HG02852 (cell line): ENCODE measurements around the gene EXOC3.
"Not testable (repeated sequence)": the region's sequence is repeated elsewhere in the genome, so short reads cannot be mapped to it uniquely, and the experiment has no call there.

ENCODE experiments used
- ATAC-seq: cut with Tn5 transposase; IDR thresholded peaks from one replicate; pipeline ENCODE4 v1.9.1; 2021; ENCODE audit warnings: mild to moderate bottlenecking, moderate library complexity; ENCODE audit not compliant: unreplicated experiment

The EXOC3 gene

DNA sequence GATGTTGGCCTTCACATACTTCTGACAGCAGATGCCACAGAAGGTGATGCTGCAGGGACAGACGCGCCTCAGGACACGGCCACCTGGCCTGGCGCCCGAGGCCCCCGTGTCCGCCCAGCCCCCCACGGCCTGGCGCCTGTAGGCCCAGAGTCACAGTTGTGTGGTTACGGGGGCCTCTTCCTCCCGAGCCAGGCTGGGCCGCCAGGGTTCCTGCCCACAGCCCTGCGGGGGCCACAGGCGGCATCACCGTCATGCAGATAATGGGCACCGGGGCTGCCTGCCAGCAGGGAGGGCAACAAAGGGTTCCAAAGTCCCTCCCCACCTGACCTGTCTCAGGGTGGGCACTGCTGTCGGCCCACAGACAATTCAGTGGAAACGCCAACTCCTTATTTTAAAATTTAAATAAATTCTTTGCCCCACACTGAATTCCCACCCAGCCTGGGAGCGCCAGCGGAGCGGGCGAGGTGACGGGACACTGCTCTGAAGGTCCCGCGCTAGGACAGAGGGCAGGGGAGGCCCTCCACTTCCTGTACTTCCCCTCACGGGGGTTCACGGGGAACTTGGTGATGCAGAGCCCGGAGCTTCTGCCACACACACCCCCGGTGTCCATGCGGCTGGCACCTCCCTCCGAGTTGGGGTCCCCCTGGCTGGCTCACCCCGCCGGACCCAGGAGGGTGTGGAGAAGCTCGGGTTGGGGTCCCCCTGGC is 40.6 kb downstream of the EXOC3 start:
- ATAC-seq, result no peak

GRCh38 chr5:484556-484955 is 41.6 kb downstream of the EXOC3 start:
- no peak for ATAC-seq

- ATAC-seq, result no peak
Measured at GRCh38 chr5:485113-485945, 42.4 kb downstream of the EXOC3 start.

DNA sequence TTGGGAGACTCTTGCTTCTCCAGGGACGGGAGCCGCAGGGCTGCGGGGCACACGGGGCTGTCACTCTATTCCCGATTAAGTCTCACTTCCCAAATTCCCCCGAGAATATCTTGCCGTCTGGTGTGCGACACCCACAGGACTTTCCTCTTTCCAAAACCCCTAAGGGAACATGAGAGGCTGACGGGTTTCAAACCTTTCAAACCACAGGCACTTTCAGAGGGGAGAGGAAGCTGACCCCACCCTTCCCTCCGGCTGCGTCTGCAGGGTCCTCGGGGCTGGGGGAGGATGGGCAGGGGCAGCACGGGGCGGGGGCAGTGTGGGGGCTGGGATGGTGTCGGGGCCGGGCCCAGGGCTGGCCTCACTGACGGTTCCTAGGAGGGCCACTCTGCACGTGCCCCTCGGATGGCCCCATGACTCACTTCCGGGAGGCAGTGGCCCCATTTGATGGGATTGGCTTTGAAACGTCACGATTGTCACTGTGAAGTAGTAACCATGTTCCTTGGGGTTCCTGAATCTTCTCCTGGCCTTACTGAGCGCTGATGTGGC is 43.0 kb downstream of the EXOC3 start:
- no peak for ATAC-seq

DNA sequence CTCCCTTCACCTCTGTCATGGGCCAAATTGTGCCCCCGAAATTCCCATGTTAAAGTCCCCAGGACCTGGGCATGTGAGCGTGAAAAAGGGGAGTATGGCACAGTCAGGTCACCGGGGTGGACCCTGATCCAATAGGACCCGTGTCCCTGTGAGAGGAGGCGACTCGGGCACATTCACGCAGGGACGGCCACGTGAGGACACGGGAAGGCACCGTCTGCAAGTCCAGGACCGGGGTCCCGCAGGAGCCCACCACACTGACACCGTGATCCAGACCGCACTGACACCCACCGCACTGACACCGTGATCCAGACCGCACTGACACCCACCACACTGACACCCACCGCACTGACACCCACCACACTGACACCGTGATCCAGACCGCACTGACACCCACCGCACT is 43.6 kb downstream of the EXOC3 start:
- ATAC-seq, result not testable (repeated sequence)

DNA sequence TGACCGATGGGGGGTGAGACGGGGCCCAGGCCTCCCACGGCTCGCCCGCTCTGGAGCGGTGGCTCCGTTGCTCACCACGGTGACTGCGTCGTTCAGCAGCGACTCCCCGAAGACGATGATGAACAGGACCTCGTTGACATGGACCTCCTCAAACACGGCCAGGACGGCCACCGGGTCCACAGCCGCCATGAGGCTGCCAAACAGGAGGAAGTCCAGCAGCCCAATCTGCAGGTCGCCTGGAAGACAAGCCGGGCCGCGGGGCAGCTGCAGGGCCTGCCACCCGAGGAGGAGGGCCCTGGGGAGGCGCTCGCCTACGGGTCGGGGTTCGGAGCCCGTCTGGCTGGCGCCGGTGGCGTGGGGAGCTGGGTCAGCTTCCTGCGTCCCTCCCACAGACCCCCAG is 45.3 kb downstream of the EXOC3 start:
- no peak for ATAC-seq

DNA sequence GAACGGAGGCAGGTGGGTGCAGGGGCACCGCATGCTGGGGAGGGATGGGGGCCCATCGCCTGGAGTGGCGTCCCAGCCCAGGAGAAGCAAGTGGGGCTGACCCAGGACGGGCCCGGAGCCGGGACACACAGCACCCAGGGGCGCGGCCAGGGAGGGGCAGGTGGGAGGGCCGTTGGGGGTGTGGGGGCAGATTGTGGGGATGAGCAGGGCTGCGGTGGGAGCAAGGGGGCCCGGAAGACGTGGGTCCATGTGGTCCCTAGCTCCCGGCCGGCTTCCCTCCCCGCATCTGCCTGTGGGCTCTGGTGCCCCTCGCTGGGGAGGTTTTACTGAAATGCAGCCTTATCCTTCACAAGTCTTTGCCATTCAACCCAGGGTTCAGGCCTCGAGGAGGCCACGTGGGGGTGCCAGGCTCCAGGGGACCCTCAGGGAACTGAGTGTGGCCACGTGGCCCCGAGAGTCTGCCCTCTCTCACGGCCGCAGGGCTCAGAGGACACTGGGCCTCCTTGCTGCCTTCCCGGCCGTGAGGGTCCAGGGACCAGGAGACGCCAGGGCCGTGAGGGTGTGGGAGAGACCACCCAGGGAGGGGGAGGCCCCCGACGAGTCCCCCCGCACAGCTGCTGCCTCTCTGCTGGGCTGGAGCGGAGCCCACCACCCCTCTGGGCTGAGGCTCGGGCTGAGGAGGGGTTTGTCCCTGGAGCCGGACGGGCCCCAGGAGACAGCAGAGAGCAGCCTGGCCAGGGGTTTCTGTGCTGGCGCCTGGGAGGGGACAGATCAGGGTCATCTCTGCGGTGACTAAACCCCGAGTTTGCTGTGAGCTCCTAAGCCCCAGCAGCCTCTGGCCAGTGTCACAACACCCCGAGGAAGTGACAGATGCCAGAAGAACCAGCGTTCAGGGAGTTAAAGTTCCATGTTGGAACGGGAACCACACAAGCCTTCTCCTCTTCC is 46.0 kb downstream of the EXOC3 start:
- ATAC-seq, result no peak

- ATAC-seq, result no peak
Measured at GRCh38 chr5:489689-490080, 46.7 kb downstream of the EXOC3 start.

DNA sequence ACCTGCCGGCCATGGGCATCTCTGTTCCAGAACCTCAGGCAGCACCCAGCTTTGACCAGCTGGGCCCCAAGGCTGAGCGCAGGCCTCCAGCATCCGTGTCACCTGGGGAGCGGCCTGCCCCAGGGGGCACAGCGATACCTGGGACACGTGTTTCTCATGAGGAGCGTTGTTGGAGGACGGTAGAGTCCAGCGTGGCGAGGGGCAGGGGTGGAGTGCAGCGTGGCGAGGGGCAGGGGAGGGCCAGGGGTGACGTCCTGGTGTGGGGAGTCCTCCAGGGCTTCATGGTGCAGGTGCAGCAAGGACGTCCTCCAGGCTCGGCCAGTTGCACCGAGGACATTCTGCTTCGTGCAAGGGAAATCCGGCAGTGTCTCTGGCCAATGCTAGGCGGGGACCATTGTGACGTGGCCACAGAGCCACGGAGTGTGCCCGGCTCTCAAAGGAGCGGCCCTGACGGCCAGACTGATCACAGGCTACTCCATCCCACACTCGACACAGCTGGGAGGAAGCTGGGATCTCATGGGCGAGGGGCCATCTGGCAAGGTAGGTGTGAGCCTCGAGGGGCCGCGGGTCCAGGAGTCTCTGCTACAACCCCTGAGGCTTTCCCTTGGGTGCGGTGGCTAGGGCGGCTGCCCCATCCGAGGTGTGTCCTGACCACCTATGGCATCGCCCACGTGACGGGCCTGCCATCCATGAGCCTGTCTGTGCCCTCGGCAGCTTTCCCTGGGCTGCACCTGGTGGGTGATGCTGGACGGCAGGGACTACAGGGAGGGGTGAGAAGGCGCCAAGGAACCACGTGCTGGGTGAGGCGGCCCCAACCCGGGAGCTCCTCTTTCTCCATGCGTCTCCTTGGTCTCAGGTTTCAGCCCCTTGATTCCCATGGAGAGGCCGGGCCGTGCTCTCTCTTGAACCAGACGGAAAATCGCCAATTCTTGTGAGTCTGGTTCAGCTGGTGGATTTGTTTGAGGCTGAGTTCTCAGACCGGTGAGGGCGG is 47.4 kb downstream of the EXOC3 start:
- no peak for ATAC-seq

GRCh38 chr5:491119-491855 is 48.3 kb downstream of the EXOC3 start:
- ATAC-seq, result no peak

DNA sequence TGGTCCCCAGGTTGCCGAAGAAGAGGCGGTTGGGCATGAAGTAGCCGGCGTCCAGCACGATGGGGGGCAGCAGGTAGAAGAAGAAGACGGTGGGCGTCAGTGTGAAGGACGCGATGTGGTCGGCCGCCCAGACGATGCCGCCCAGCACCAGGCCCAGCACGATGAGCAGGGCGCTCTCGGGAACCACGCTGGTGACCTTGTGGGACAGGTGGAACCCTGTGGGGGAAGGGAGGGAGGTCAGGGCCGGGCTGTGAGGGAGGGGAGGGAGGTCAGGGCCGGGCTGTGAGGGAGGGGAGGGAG is 48.8 kb downstream of the EXOC3 start:
- no peak for ATAC-seq

- no peak for ATAC-seq
Measured at GRCh38 chr5:492314-492893, 49.4 kb downstream of the EXOC3 start.

DNA sequence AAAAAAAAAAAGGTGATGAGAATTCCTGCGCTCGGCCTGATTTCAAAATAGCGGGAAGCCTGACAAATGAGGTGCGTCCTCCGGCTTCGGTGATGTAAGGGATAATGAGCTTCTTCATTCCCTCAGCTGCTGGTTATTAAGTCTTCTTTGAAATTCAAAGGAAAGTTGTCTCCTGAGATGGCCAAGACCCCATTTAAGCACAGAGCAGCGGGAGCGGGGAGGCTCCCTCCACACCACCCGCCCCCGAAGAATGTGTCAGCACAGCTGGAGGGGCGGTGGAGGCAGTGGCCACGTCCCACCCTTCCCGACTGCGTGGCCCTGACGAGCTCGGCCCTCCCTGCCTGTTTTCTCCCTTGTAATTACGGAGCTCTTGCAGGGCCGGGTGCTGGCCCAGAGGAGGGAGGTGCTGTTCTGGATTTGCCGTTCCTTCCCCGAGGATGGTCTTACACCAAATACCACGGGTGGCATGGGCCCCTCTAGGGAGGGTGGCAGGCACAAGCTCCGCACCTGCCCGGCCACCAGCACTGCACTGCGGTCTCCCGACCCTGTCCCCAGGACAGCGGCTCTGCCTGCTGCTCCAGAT is 50.2 kb downstream of the EXOC3 start:
- ATAC-seq, result no peak

DNA sequence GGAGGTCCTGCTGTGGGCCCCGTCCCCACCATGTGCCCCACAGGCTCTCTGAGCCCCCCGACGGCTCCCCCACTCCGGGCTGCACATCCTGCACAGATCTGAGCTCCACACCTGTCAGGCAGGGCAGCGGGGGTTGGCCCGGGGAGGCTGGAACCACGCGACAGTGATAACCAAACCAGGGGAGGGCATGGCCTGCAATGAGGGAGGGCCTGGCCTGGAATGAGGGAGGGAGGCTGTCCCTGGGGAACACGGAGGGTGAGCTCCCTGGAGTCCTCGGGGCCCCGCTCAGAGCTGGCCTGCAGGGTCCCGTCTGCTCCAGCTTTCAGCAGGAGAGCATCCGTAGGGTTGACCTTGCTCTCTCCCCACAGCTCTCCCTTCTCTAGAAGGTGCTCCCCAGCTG is 50.8 kb downstream of the EXOC3 start:
- ATAC-seq, result no peak

- no peak for ATAC-seq
Measured at GRCh38 chr5:494667-495255, 51.8 kb downstream of the EXOC3 start.

DNA sequence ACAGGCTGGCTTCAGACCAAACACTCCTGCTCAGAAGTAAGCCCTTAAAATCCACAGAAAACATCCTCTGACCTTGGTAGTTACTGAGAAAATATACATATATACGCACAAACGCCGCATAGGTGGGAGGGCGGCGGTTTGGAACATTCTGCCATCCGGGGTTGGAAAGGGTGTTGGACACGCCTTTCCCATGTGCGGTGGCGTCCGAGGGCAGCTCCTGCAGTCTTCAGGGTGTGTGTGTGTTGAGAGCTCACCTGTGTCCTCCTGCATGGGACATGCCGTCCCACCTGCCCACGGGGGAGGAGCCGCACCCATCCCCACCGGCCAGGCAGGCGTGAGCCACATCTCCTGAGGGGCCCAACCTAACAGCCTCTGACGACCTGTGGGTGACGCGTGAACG is 53.1 kb downstream of the EXOC3 start:
- ATAC-seq, result no peak

GRCh38 chr5:497090-497700 is 54.2 kb downstream of the EXOC3 start:
- no peak for ATAC-seq
